HL-60 (cell line): ENCODE data around the gene CSE1L.

Source experiments
- DNase-seq, 2 experiments: peaks; one replicate each; pipeline ENCODE4 v3.0.0-alpha.2; 2010 to 2020; ENCODE audit warnings: low read depth in 1 of 2, low spot score in 1 of 2
- H3K27ac ChIP-seq: fragments of 250-450 bp; sonication (Bioruptor Pico); replicated peaks from 2 replicates; pipeline ENCODE4 v1.5.1; 2020; ENCODE audit warnings: mild to moderate bottlenecking, moderate library complexity
- H3K27me3 ChIP-seq: fragments of 250-450 bp; sonication (Bioruptor Pico); 2 replicates; pipeline ENCODE4 v1.5.1; 2021; ENCODE audit warnings: mild to moderate bottlenecking, moderate library complexity; ENCODE audit not compliant: insufficient read depth, poor library complexity, severe bottlenecking
- H3K4me3 ChIP-seq: replicated peaks from 2 replicates; pipeline ENCODE4 v1.5.1; 2011; ENCODE audit warnings: mild to moderate bottlenecking, control low read depth, low read length; ENCODE audit not compliant: insufficient read depth
- CTCF ChIP-seq: IDR thresholded peaks from one replicate; pipeline ENCODE4 v1.5.1; 2011; ENCODE audit warnings: low read length, control low read depth, inconsistent platforms; ENCODE audit not compliant: insufficient read depth
- GABPA ChIP-seq: IDR thresholded peaks from 2 replicates; pipeline ENCODE4 v1.6.1; 2012; ENCODE audit warnings: low read depth
- POLR2AphosphoS5 ChIP-seq: IDR thresholded peaks from 2 replicates; pipeline ENCODE4 v1.6.1; 2012; ENCODE audit warnings: low read depth
- SPI1 ChIP-seq: IDR thresholded peaks from 2 replicates; pipeline ENCODE4 v1.6.1; 2012; ENCODE audit warnings: low read depth, mild to moderate bottlenecking, borderline replicate concordance
- TF ChIP-seq, protein P1 (sequence below): IDR thresholded peaks from 2 replicates; pipeline ENCODE4 v1.6.1; 2012; ENCODE audit warnings: low read depth; ENCODE audit not compliant: insufficient replicate concordance

The CSE1L gene

DNA sequence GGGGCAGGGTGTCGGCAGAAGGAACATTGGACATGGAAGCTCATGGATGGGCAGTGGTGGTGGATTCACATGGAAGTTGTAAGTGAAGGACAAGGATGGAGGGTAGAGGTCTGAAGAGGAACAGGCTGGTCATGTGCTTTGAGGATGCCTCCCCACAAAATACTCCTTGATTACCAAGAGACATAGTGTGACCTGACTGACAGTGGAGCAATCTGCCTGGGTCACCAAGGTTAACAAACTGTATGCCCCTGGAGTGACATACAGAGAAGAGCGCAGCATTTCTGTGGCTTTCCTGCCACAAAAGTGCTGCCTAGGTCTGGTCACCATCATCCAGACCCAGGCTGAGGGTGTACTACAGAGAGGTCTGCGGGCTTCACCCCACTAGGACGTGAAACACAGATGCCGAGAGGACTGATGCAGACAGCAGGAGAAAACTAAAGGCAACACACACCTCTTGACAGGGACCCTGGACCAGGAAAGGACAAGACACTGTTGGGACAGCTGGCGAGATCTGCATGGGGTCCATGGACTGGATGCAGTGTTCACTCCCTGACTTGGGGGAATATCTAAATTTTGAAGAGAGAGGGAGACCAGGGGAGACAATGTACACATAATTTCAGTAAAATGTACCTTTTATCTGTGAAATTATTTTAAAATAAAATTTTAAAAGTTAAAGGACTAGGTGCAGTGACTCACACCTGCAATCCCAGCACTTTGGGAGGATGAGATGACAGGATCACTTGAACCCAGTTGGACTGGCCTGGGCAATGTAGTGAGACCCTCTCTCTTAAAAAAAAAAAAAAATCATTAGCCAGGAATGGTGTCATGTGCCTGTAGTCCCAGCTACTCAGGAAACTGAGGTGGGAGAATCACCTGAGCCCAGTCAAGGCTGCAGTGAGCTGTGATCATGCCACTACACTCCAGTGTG lies 64.9 kb downstream of the CSE1L start:
- H3K27ac ChIP-seq: no peak overlapping the region
- no peak for TF ChIP-seq GABPA
- no peak for TF ChIP-seq CTCF
- TF ChIP-seq POLR2AphosphoS5: no peak; the same call in 1 of the 2 replicates
- TF ChIP-seq SPI1: no peak
- TF ChIP-seq, protein P1, sequence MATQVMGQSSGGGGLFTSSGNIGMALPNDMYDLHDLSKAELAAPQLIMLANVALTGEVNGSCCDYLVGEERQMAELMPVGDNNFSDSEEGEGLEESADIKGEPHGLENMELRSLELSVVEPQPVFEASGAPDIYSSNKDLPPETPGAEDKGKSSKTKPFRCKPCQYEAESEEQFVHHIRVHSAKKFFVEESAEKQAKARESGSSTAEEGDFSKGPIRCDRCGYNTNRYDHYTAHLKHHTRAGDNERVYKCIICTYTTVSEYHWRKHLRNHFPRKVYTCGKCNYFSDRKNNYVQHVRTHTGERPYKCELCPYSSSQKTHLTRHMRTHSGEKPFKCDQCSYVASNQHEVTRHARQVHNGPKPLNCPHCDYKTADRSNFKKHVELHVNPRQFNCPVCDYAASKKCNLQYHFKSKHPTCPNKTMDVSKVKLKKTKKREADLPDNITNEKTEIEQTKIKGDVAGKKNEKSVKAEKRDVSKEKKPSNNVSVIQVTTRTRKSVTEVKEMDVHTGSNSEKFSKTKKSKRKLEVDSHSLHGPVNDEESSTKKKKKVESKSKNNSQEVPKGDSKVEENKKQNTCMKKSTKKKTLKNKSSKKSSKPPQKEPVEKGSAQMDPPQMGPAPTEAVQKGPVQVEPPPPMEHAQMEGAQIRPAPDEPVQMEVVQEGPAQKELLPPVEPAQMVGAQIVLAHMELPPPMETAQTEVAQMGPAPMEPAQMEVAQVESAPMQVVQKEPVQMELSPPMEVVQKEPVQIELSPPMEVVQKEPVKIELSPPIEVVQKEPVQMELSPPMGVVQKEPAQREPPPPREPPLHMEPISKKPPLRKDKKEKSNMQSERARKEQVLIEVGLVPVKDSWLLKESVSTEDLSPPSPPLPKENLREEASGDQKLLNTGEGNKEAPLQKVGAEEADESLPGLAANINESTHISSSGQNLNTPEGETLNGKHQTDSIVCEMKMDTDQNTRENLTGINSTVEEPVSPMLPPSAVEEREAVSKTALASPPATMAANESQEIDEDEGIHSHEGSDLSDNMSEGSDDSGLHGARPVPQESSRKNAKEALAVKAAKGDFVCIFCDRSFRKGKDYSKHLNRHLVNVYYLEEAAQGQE: no peak
- DNase-seq: no peak
- H3K4me3 ChIP-seq: no peak overlapping the region
- H3K27me3 ChIP-seq: no peaks in the 10 kb centered on the region

DNA sequence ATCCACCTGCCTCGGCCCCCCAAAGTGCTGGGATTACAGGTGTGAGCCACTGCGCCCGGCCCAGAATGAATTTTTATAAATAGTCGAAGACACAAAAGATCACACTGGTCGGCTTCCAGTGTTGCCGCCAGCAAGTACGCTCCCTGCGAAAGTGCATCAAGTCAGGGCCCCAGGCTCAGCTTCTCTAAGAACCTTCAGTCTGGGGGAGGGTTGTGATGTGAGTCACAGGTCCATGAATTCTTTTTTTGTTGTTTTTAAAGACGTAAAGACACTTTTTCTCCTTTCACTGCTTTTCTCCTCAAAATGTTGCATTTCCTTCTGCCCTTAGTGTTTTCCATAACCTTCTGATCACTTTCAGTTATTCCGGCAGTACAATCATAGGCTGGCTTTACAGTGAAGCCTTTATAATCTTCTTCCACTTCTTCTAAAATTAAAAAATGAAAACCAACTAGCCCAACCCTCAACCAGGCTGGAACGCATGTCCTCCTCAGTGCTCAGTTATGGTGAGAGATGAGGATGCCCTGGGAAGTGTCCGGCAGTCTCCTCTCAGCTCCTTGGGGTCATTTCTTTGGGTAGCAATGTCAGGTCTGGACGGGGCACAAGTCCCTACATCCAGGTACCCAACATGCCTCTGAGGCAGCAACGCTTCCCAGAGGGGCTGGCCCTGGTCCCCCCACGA lies 66.6 kb downstream of the CSE1L start:
- TF ChIP-seq, protein P1: no peak
- TF ChIP-seq POLR2AphosphoS5 (no peak), GABPA (no peak), CTCF (no peak), SPI1 (no peak)

DNA sequence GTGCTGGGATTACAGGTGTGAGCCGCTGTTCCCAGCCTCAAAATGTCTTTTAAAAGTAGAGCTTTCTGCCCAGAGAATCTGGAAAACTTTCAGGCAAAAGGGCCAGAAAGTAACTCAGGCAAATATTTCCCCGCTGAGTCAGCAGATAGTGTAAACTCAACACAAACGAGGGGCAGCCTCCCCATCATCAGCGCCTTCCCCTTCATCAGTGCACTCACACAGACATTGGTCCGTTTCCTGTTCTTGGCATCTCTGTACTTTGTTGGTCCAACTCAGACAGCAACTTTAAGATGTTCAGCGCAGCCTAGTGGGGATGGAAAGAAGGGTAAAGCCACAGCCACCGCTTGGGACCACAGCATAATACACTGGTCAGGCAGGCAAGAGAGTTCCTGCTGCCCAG lies 69.5 kb downstream of the CSE1L start:
- no peak for DNase-seq
- TF ChIP-seq POLR2AphosphoS5 (no peak), GABPA (no peak), SPI1 (no peak), CTCF (no peak)
- TF ChIP-seq, protein P1: no peak

More for the DNA sequence above, 66.6 kb downstream of the CSE1L start:
- no peak for DNase-seq
- H3K27ac ChIP-seq: no peak overlapping the region
- H3K27me3 ChIP-seq: no peaks in the 10 kb centered on the region
- no peak overlapping the region for H3K4me3 ChIP-seq

More for the DNA sequence above, 69.5 kb downstream of the CSE1L start:
- Histone ChIP-seq H3K4me3 (no peak overlapping the region), H3K27me3 (no peaks in the 10 kb centered on the region), H3K27ac (no peak overlapping the region)
